Measurements from ENCODE around the gene MAN2A2.

MAN2A2 gene

GRCh38 chr15:90862964-90863778, 39.9 kb upstream of the MAN2A2 start:
- Histone ChIP-seq H2BK12ac (ENCODE audit: low read length in 2 of 2) (peak overlapping the region in 1 of 2 experiments; percentile 49), H3K18ac (ENCODE audit: low read depth in 1 of 2, low read length in 2 of 2) (peak overlapping the region in 1 of 2 experiments; percentile 11), H4K8ac (ENCODE audit: low read length) (no peak overlapping the region), H4K91ac (ENCODE audit: low read length) (no peak overlapping the region), H3K79me1 (replicated peaks; ENCODE audit: low read length, poor library complexity, severe bottlenecking) (no peaks in the 10 kb centered on the region), H2AK5ac (ENCODE audit: low read length, severe bottlenecking) (no peak overlapping the region), H3K4ac (ENCODE audit: low read depth in 1 of 2, low read length in 2 of 2) (no peak overlapping the region), H3K9ac (ENCODE audit: low read length) (no peak overlapping the region), H2AFZ (ENCODE audit: low read depth, low read length) (no peak overlapping the region), H3K4me3 (ENCODE audit: insufficient read depth in 1 of 2, low read depth in 1 of 2, low read length in 2 of 2) (no peak overlapping the region), H2BK5ac (ENCODE audit: low read depth, low read length, poor library complexity, severe bottlenecking) (no peak overlapping the region), H3K27ac (ENCODE audit: low read length, poor library complexity, severe bottlenecking) (no peak overlapping the region), H3K4me2 (ENCODE audit: low read length, poor library complexity, severe bottlenecking) (no peak overlapping the region), H3K27me3 (ENCODE audit: control insufficient read depth in 1 of 2, insufficient read depth in 1 of 2, low read length in 2 of 2) (no peaks in the 10 kb centered on the region), H3K14ac (ENCODE audit: low read length in 2 of 2) (no peak overlapping the region), H3K23ac (ENCODE audit: low read length in 2 of 2) (no peak overlapping the region), H3K4me1 (ENCODE audit: control insufficient read depth, insufficient read depth, low read depth, low read length) (peaks cover 8% of the 10 kb centered on the region), H2BK120ac (ENCODE audit: low read depth, low read length) (no peak overlapping the region), H2BK15ac (ENCODE audit: low read depth, poor library complexity, severe bottlenecking) (peak overlapping the region; percentile 3), H3K36me3 (ENCODE audit: control insufficient read depth in 1 of 2, insufficient read depth in 2 of 2, low read depth in 1 of 2, low read length in 2 of 2) (no peaks in the 10 kb centered on the region), H3K9me3 (ENCODE audit: control insufficient read depth, low read length) (no peaks in the 10 kb centered on the region)
- 93% methylated on average over 5 of the region's 5 CpGs for WGBS
- no peak for DNase-seq

DNA sequence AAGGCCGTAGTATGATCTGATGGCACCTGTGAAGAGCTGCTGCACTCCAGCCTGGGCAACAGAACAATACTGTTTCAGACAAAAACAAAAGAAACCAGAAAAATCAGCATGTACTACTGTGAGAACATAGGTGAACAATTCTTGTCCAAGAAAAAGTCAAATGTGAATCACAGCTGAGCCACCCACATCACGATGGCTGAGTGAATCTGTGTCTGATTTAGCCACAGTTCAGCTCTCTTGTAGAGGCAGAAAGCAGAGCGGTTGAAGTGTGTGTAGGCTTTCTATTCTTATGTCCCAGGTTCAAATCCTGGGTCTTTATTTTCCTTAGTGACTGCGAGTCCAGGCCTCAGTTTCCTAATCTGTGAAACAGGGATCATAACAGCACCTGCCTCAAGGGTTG, 39.1 kb upstream of the MAN2A2 start:
- H3K27ac ChIP-seq (ENCODE audit: low read length, poor library complexity, severe bottlenecking) = no peak overlapping the region
- H2BK120ac ChIP-seq (ENCODE audit: low read depth, low read length) = no peak overlapping the region
- H3K79me1 ChIP-seq (replicated peaks; ENCODE audit: low read length, poor library complexity, severe bottlenecking) = no peaks in the 10 kb centered on the region
- peak overlapping the region in 1 of 2 experiments; percentile 26 for H3K4me3 ChIP-seq (ENCODE audit: insufficient read depth in 1 of 2, low read depth in 1 of 2, low read length in 2 of 2)
- no peaks in the 10 kb centered on the region for H3K36me3 ChIP-seq (ENCODE audit: control insufficient read depth in 1 of 2, insufficient read depth in 2 of 2, low read depth in 1 of 2, low read length in 2 of 2)
- no peak overlapping the region for H3K9ac ChIP-seq (ENCODE audit: low read length)
- H3K4ac ChIP-seq (ENCODE audit: low read depth in 1 of 2, low read length in 2 of 2) = no peak overlapping the region
- no peak overlapping the region for H4K91ac ChIP-seq (ENCODE audit: low read length)
- H3K9me3 ChIP-seq (ENCODE audit: control insufficient read depth, low read length) = no peaks in the 10 kb centered on the region
- H2AK5ac ChIP-seq (ENCODE audit: low read length, severe bottlenecking) = no peak overlapping the region
- H3K18ac ChIP-seq (ENCODE audit: low read depth in 1 of 2, low read length in 2 of 2) = no peak overlapping the region
- no peak overlapping the region for H2BK12ac ChIP-seq (ENCODE audit: low read length in 2 of 2)
- WGBS = 96% methylated on average over 4 of the region's 4 CpGs
- no peak overlapping the region for H2AFZ ChIP-seq (ENCODE audit: low read depth, low read length)
- no peaks in the 10 kb centered on the region for H3K27me3 ChIP-seq (ENCODE audit: control insufficient read depth in 1 of 2, insufficient read depth in 1 of 2, low read length in 2 of 2)
- H3K14ac ChIP-seq (ENCODE audit: low read length in 2 of 2) = no peak overlapping the region
- no peak overlapping the region for H4K8ac ChIP-seq (ENCODE audit: low read length)
- no peak for DNase-seq
- no peak overlapping the region for H3K4me2 ChIP-seq (ENCODE audit: low read length, poor library complexity, severe bottlenecking)
- H3K23ac ChIP-seq (ENCODE audit: low read length in 2 of 2) = no peak overlapping the region
- H2BK5ac ChIP-seq (ENCODE audit: low read depth, low read length, poor library complexity, severe bottlenecking) = no peak overlapping the region
- H2BK15ac ChIP-seq (ENCODE audit: low read depth, poor library complexity, severe bottlenecking) = no peak overlapping the region
- H3K4me1 ChIP-seq (ENCODE audit: control insufficient read depth, insufficient read depth, low read depth, low read length) = peaks cover 15% of the 10 kb centered on the region

DNA sequence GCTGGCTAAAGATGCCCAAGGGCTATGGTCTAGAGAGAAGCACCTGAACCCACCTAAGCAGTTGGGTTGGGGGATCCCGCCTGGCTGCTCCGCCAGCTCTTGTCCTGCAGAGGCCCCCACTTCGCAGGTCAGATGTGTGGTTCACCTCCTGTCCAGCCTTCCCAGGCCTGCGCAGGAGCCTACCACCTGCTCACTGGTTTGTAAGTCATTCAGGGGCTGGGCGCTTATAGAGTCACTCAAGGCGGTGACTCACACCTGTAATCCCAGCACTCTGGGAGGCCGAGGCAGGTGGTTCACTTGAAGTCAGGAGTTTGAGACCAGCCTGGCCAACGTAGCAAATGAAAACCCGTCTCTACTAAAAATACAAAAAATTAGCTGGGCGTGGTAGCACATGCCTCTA, 38.6 kb upstream of the MAN2A2 start:
- Histone ChIP-seq H4K91ac (ENCODE audit: low read length) (no peak overlapping the region), H2BK15ac (ENCODE audit: low read depth, poor library complexity, severe bottlenecking) (peak overlapping the region; percentile 46), H2BK120ac (ENCODE audit: low read depth, low read length) (no peak overlapping the region), H2AK5ac (ENCODE audit: low read length, severe bottlenecking) (no peak overlapping the region), H3K4ac (ENCODE audit: low read depth in 1 of 2, low read length in 2 of 2) (no peak overlapping the region), H2AFZ (ENCODE audit: low read depth, low read length) (no peak overlapping the region), H3K14ac (ENCODE audit: low read length in 2 of 2) (no peak overlapping the region), H4K8ac (ENCODE audit: low read length) (no peak overlapping the region), H3K4me1 (ENCODE audit: control insufficient read depth, insufficient read depth, low read depth, low read length) (peaks cover 15% of the 10 kb centered on the region), H3K18ac (ENCODE audit: low read depth in 1 of 2, low read length in 2 of 2) (no peak overlapping the region), H3K27me3 (ENCODE audit: control insufficient read depth in 1 of 2, insufficient read depth in 1 of 2, low read length in 2 of 2) (no peaks in the 10 kb centered on the region), H3K4me2 (ENCODE audit: low read length, poor library complexity, severe bottlenecking) (no peak overlapping the region), H2BK12ac (ENCODE audit: low read length in 2 of 2) (no peak overlapping the region), H3K9ac (ENCODE audit: low read length) (no peak overlapping the region), H3K79me1 (replicated peaks; ENCODE audit: low read length, poor library complexity, severe bottlenecking) (no peaks in the 10 kb centered on the region), H3K4me3 (ENCODE audit: insufficient read depth in 1 of 2, low read depth in 1 of 2, low read length in 2 of 2) (no peak overlapping the region), H3K23ac (ENCODE audit: low read length in 2 of 2) (no peak overlapping the region), H3K36me3 (ENCODE audit: control insufficient read depth in 1 of 2, insufficient read depth in 2 of 2, low read depth in 1 of 2, low read length in 2 of 2) (no peaks in the 10 kb centered on the region), H3K9me3 (ENCODE audit: control insufficient read depth, low read length) (no peaks in the 10 kb centered on the region), H2BK5ac (ENCODE audit: low read depth, low read length, poor library complexity, severe bottlenecking) (no peak overlapping the region), H3K27ac (ENCODE audit: low read length, poor library complexity, severe bottlenecking) (no peak overlapping the region)
- WGBS = 87% methylated on average over 10 of the region's 10 CpGs
- DNase-seq = no peak

DNA sequence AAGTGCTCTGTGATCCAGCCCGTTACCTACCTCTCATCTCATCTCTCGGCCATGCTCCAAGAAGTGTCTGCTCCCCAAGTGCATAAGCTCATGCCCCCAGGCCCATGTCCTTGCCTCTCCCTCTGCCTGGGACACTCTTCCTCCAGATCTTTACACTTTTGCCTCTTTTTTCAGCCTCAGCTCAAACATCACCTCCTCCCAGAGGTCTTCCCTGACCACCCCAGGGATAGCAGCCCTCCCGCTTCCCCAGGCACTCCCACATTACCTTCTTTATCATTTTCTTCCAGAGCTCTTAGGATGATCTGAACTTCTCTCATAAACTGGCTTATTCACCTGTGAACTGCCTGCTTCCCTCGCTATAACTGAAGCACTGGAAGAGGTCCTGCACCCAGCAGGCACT, 37.4 kb upstream of the MAN2A2 start:
- peaks cover 20% of the 10 kb centered on the region for H3K4me1 ChIP-seq (ENCODE audit: control insufficient read depth, insufficient read depth, low read depth, low read length)
- H2BK12ac ChIP-seq (ENCODE audit: low read length in 2 of 2) = no peak overlapping the region
- no peak overlapping the region for H3K4ac ChIP-seq (ENCODE audit: low read depth in 1 of 2, low read length in 2 of 2)
- no peaks in the 10 kb centered on the region for H3K79me1 ChIP-seq (replicated peaks; ENCODE audit: low read length, poor library complexity, severe bottlenecking)
- H3K4me2 ChIP-seq (ENCODE audit: low read length, poor library complexity, severe bottlenecking) = no peak overlapping the region
- H3K18ac ChIP-seq (ENCODE audit: low read depth in 1 of 2, low read length in 2 of 2) = no peak overlapping the region
- no peaks in the 10 kb centered on the region for H3K27me3 ChIP-seq (ENCODE audit: control insufficient read depth in 1 of 2, insufficient read depth in 1 of 2, low read length in 2 of 2)
- no peak for DNase-seq
- H2AFZ ChIP-seq (ENCODE audit: low read depth, low read length) = no peak overlapping the region
- H4K91ac ChIP-seq (ENCODE audit: low read length) = no peak overlapping the region
- H2BK15ac ChIP-seq (ENCODE audit: low read depth, poor library complexity, severe bottlenecking) = no peak overlapping the region
- 95% methylated on average over 4 of the region's 4 CpGs for WGBS
- H3K9me3 ChIP-seq (ENCODE audit: control insufficient read depth, low read length) = no peaks in the 10 kb centered on the region
- H2BK120ac ChIP-seq (ENCODE audit: low read depth, low read length) = no peak overlapping the region
- no peak overlapping the region for H3K4me3 ChIP-seq (ENCODE audit: insufficient read depth in 1 of 2, low read depth in 1 of 2, low read length in 2 of 2)
- no peak overlapping the region for H3K23ac ChIP-seq (ENCODE audit: low read length in 2 of 2)
- no peak overlapping the region for H3K27ac ChIP-seq (ENCODE audit: low read length, poor library complexity, severe bottlenecking)
- H2AK5ac ChIP-seq (ENCODE audit: low read length, severe bottlenecking) = no peak overlapping the region
- no peak overlapping the region for H3K14ac ChIP-seq (ENCODE audit: low read length in 2 of 2)
- H3K36me3 ChIP-seq (ENCODE audit: control insufficient read depth in 1 of 2, insufficient read depth in 2 of 2, low read depth in 1 of 2, low read length in 2 of 2) = no peaks in the 10 kb centered on the region
- no peak overlapping the region for H2BK5ac ChIP-seq (ENCODE audit: low read depth, low read length, poor library complexity, severe bottlenecking)
- H4K8ac ChIP-seq (ENCODE audit: low read length) = no peak overlapping the region
- H3K9ac ChIP-seq (ENCODE audit: low read length) = no peak overlapping the region

All from mesenchymal stem cell (in vitro differentiated cells and primary cell).